HEK293T (cell line): ENCODE measurements around the gene COG2.

Experiments used
- FOXA1 ChIP-seq: fragments of 450-650 bp; IDR thresholded peaks from 2 replicates; pipeline ENCODE4 v1.6.1; 2016; ENCODE audit warnings: mild to moderate bottlenecking
- LEF1 ChIP-seq: fragments of 450-650 bp; IDR thresholded peaks from 2 replicates; pipeline ENCODE4 v1.6.1; 2017; ENCODE audit warnings: mild to moderate bottlenecking, borderline replicate concordance
- TF ChIP-seq, protein P1 (sequence below): fragments of 450-650 bp; IDR thresholded peaks from 2 replicates; pipeline ENCODE4 v1.6.1; 2016

DNA sequence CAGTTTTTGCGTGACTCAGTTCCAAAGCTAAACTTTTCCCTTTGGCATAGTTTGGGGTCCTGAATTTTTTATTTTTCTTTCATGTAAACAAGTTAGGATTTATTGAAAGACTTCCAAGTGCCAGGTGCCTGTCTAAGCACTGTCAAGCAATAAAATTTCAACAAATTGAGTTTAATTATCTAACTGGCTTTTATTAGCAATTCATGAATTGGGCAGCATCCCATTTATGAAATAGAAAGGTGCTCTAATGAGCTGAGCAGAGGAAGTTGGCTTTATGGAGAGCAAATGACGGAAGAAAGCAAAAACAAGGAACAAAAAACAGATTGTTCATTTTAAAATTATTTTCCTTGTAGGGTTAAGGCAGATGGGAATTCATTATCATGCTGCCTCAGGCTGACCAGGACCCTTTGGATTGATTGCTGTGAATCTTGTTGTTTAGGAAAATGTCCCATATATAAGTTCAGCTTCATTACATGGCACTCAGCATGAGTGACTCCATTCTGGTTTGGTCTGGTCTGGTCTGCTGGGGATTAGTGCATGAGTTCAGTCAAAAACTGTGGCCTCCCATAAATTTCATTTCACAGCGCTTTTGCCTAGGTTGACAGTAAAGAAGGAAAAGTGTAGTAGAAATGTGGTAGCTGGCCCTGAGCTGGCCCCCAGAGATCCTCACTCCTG is 21.5 kb upstream of the COG2 start:
- TF ChIP-seq, protein P1, sequence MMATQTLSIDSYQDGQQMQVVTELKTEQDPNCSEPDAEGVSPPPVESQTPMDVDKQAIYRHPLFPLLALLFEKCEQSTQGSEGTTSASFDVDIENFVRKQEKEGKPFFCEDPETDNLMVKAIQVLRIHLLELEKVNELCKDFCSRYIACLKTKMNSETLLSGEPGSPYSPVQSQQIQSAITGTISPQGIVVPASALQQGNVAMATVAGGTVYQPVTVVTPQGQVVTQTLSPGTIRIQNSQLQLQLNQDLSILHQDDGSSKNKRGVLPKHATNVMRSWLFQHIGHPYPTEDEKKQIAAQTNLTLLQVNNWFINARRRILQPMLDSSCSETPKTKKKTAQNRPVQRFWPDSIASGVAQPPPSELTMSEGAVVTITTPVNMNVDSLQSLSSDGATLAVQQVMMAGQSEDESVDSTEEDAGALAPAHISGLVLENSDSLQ: no peak
- no peak for TF ChIP-seq FOXA1
- no peak for TF ChIP-seq LEF1
